Activated T-cell treated with anti-CD3 and anti-CD28 coated beads, Interleukin-2, amount 50 U/mL, for 24 hours (primary cell): ENCODE data around the gene DDX20.
"Not testable (repeated sequence)": the region's sequence is repeated elsewhere in the genome, so short reads cannot be mapped to it uniquely, and the experiment has no call there.

Source experiments
- DNase-seq: peaks from one replicate; pipeline ENCODE4 v3.0.0-alpha.2; 2020
- H3K27ac Mint-ChIP-seq: 2 replicates; pipeline ENCODE4 v1.8.0; 2020; ENCODE audit warnings: mild to moderate bottlenecking, mixed read lengths
- H3K27me3 Mint-ChIP-seq: 2 replicates; pipeline ENCODE4 v1.8.0; 2020; ENCODE audit warnings: mixed read lengths
- H3K36me3 Mint-ChIP-seq: 2 replicates; pipeline ENCODE4 v1.8.0; 2020; ENCODE audit warnings: low read depth, mixed read lengths
- H3K4me1 Mint-ChIP-seq: 2 replicates; pipeline ENCODE4 v1.8.0; 2020; ENCODE audit warnings: low read depth, mixed read lengths
- H3K4me3 Mint-ChIP-seq: 2 replicates; pipeline ENCODE4 v1.8.0; 2020; ENCODE audit warnings: mild to moderate bottlenecking, moderate library complexity, mixed read lengths
- H3K9me3 Mint-ChIP-seq: 2 replicates; pipeline ENCODE4 v1.8.0; 2020; ENCODE audit warnings: mixed read lengths

Gene DDX20

GRCh38 chr1:111738133-111738435 is 17.6 kb upstream of the DDX20 start:
- DNase-seq, result no peak
- H3K27ac Mint-ChIP-seq, result no peak overlapping the region
- H3K4me1 Mint-ChIP-seq, result peaks cover 21% of the 10 kb centered on the region
- H3K36me3 Mint-ChIP-seq, result no peaks in the 10 kb centered on the region
- no peaks in the 10 kb centered on the region for H3K9me3 Mint-ChIP-seq
- H3K4me3 Mint-ChIP-seq, result peak overlapping the region; percentile 82
- H3K27me3 Mint-ChIP-seq, result peaks cover 32% of the 10 kb centered on the region

GRCh38 chr1:111738436-111739193 is 17.1 kb upstream of the DDX20 start:
- peaks cover 32% of the 10 kb centered on the region for H3K27me3 Mint-ChIP-seq
- H3K27ac Mint-ChIP-seq, result peak overlapping the region; percentile 71
- H3K4me1 Mint-ChIP-seq, result peaks cover 21% of the 10 kb centered on the region
- peak overlapping the region; percentile 82 for H3K4me3 Mint-ChIP-seq
- no peak for DNase-seq
- H3K36me3 Mint-ChIP-seq, result no peaks in the 10 kb centered on the region
- no peaks in the 10 kb centered on the region for H3K9me3 Mint-ChIP-seq

GRCh38 chr1:111739194-111739924 is 16.3 kb upstream of the DDX20 start, which contains the start of gene INKA2:
INKA2 (minus strand) TSS chr1:111739395; CDS start chr1:111739242, 153 bp downstream.
- H3K4me1 Mint-ChIP-seq, result peaks cover 21% of the 10 kb centered on the region
- H3K4me3 Mint-ChIP-seq, result peak within 1 kb of the TSS; percentile 82
- peaks cover 32% of the 10 kb centered on the region for H3K27me3 Mint-ChIP-seq
- no peaks in the 10 kb centered on the region for H3K36me3 Mint-ChIP-seq
- peak within 1 kb of the TSS; percentile 71 for H3K27ac Mint-ChIP-seq
- DNase-seq, result peak; percentile 87
- no peaks in the 10 kb centered on the region for H3K9me3 Mint-ChIP-seq

DNA sequence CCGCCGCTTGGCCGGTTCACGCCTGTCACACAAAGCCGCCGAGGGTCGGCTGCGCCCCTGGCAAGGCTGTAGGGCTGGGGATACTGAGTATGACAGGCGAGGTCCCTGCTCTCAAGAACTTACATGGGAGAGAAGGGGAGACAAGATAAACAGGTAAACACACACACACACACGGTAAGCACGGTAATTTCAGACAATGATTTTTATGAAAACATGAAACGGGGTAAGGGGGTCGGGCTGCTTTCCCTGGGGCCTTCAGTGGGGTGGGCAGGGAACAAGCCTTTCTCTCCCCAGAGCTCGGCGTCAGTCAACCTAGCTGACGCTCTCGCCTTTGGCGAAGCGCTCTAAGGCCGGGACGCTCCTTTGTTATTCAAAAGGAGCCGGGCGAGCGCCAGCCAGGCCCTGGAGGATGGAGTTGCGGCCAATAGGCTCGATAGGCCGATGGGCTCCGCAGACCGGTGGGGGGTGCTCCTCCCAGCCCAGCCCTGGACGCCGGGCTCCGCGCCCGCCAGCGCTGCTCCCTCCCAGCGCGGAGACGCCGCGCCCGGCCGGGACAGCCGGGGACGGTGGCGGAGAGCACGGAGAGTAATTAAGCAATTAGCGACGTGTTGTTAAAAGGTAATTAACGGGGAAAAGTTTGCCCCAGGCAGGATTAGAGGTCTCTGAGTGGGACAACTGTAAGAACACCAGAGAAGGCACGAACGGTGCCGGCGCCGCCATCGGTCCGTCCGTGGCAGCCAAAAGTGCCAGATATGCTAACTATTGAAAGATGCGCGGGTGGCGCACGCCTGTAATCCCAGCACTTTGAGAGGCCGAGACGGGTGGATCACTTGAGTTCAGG is 15.6 kb upstream of the DDX20 start:
- Mint-ChIP-seq H3K4me3 (peak overlapping the region; percentile 82), H3K4me1 (peaks cover 21% of the 10 kb centered on the region), H3K36me3 (no peaks in the 10 kb centered on the region), H3K9me3 (no peaks in the 10 kb centered on the region), H3K27me3 (peaks cover 32% of the 10 kb centered on the region), H3K27ac (peak overlapping the region; percentile 71)
- peak; percentile 56 for DNase-seq

DNA sequence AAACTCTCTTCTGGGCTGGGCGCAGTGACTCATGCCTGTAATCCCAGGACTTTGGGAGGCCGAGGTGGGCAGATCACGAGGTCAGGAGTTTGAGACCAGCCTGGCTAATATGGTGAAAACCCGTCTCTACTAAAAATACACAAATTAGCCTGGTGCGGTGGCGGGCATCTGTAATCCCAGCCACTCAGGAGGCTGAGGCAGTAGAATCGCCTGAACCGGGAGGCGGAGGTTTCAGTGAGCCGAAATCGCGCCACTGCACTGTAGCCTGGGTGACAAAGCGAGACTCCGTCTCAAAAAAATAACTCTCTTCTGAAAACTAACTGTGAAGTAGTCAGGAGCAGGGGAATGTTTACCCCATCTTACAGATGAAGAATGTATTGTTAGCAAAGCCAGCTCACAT is 13.4 kb upstream of the DDX20 start:
- not testable (repeated sequence) for H3K4me3 Mint-ChIP-seq, H3K36me3 Mint-ChIP-seq, DNase-seq, H3K9me3 Mint-ChIP-seq, H3K27ac Mint-ChIP-seq
- H3K27me3 Mint-ChIP-seq, result peaks cover 32% of the 10 kb centered on the region
- H3K4me1 Mint-ChIP-seq, result peaks cover 24% of the 10 kb centered on the region

DNA sequence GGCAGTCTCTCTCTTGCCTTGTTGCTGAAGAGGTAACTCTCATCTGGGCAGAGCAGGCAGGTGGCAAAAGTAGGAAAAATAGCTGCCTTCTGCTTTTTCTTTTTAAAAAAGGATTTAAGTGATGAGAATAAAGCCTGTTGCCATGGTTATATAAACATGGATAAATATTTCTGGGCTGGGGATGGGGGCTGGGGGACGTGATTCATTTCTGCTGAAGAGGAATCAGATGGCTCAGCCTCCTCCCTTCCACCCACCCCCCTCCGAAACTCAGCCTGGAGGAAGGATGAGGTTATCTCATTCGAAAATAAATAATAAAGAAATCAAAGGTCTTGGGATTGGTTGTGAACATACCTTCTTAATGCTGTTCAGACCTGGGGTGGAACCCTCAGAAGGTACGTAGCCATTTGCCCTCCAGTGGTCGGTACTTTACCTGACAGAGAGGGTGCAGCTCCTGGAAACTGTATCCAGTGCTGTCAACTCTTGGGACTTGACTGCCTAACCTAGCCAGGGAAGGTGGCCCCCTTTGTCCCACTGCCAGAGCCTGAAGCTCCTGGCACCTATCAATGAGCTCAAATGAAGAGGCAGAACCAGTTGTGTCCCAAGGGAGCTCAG is 12.7 kb upstream of the DDX20 start:
- DNase-seq, result no peak
- H3K4me1 Mint-ChIP-seq, result peaks cover 18% of the 10 kb centered on the region
- no peaks in the 10 kb centered on the region for H3K9me3 Mint-ChIP-seq
- H3K27me3 Mint-ChIP-seq, result peaks cover 32% of the 10 kb centered on the region
- H3K27ac Mint-ChIP-seq, result no peak overlapping the region
- no peak overlapping the region for H3K4me3 Mint-ChIP-seq
- no peaks in the 10 kb centered on the region for H3K36me3 Mint-ChIP-seq

DNA sequence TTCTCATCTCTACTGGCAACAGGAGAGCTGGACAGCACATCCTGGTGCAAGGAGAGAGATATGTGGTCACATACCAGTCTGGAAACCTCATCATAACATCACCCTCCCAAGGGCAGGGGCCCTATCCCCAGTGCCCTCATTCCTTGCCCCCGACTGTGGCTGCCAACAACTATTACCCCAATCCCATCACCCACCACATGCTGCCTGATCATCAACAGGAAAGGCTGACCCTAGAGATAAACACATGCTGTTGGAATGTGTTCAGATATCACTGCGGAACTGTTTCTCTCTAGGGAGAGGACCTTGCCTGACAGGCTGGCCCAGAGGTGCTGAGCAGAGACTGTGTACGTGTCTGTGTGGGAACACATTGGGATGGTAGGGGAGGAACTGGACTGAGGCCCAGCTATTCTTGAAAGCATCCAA is 12.0 kb upstream of the DDX20 start:
- Mint-ChIP-seq H3K9me3 (no peaks in the 10 kb centered on the region), H3K27me3 (peaks cover 31% of the 10 kb centered on the region), H3K4me1 (peaks cover 13% of the 10 kb centered on the region), H3K27ac (no peak overlapping the region), H3K4me3 (no peak overlapping the region), H3K36me3 (no peaks in the 10 kb centered on the region)
- no peak for DNase-seq

DNA sequence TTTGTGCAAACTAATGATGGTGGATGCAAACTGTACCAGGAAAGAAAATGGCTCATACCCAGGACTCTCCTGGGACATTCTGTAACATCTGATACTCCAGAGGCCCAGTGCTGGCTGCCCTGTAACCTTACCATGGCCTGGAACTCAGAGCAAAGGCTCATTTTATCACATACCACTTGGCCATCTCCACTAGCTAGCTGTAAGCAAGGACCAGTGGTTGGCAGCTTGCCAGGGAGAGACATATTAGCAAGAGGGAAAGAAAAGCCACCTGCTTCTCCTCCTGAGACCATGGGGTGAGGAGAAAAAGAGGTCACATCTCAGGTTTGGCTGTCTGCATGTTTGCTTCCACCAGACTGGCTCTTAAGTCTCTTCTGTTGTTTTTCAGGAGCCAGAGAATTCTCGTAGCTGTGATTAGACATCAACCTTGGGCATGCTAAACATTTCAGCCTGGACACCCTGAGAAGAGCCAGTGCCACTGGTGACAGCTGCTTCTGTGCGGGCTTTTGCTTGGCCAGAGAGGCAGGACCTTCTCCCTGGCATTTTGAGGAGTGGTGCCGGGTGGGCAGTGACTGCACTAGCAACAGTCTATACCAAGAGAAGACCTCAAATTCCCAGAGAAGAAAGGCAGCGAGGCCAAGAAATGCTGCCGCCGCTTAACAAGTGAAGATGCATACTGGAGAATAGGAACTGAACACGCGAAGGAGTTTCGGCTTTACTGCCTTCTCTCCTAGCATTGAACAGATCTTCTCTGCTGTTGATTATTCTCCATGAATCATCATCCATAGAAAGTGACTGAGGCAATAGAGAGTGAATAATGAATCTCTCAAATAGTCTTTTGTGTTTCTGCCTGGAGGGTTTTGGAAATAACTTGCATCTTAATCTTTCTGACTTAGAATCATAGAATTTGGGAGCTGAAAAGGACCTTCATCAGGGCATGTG is 9.8 kb upstream of the DDX20 start:
- Mint-ChIP-seq H3K27me3 (peaks cover 17% of the 10 kb centered on the region), H3K36me3 (no peaks in the 10 kb centered on the region), H3K4me1 (peaks cover 4% of the 10 kb centered on the region), H3K4me3 (no peak overlapping the region), H3K9me3 (no peaks in the 10 kb centered on the region), H3K27ac (no peak overlapping the region)
- DNase-seq, result no peak

DNA sequence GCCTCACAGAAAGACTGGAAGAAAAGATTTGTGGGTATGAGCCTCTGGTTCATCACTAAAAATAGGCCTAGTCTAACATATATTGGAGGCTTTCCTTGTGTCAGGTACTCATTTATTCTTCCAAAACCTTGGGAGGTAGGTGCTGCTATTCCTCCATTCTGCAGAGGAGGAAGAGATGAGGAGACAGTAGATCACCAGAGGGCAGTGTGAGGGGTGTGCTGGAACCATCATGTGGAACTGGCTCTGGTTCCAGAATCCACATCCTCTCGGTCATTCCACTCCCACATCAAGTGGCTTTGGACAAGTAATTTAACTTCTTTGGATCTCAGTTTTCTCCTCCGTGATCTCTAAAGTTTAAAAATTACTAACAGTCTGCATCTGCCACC is 9.1 kb upstream of the DDX20 start:
- no peak overlapping the region for H3K27ac Mint-ChIP-seq
- H3K9me3 Mint-ChIP-seq, result no peaks in the 10 kb centered on the region
- no peak for DNase-seq
- peaks cover 11% of the 10 kb centered on the region for H3K27me3 Mint-ChIP-seq
- H3K36me3 Mint-ChIP-seq, result no peaks in the 10 kb centered on the region
- H3K4me3 Mint-ChIP-seq, result no peak overlapping the region
- peaks cover 4% of the 10 kb centered on the region for H3K4me1 Mint-ChIP-seq

- peaks cover 4% of the 10 kb centered on the region for H3K4me1 Mint-ChIP-seq
- H3K27me3 Mint-ChIP-seq, result peaks cover 4% of the 10 kb centered on the region
- DNase-seq, result peak; percentile 49
- no peak overlapping the region for H3K27ac Mint-ChIP-seq
- H3K9me3 Mint-ChIP-seq, result no peaks in the 10 kb centered on the region
- H3K4me3 Mint-ChIP-seq, result no peak overlapping the region
- H3K36me3 Mint-ChIP-seq, result no peaks in the 10 kb centered on the region
Measured at GRCh38 chr1:111747282-111747734, 8.4 kb upstream of the DDX20 start.

GRCh38 chr1:111747947-111748346 is 7.8 kb upstream of the DDX20 start:
- Mint-ChIP-seq H3K27ac (no peak overlapping the region), H3K27me3 (no peaks in the 10 kb centered on the region), H3K4me1 (peaks cover 4% of the 10 kb centered on the region), H3K9me3 (no peaks in the 10 kb centered on the region), H3K4me3 (no peak overlapping the region), H3K36me3 (no peaks in the 10 kb centered on the region)
- no peak for DNase-seq

- Mint-ChIP-seq H3K4me1 (peaks cover 13% of the 10 kb centered on the region), H3K9me3 (no peaks in the 10 kb centered on the region), H3K36me3 (no peaks in the 10 kb centered on the region), H3K4me3 (no peak overlapping the region), H3K27ac (no peak overlapping the region), H3K27me3 (no peaks in the 10 kb centered on the region)
- no peak for DNase-seq
Measured at GRCh38 chr1:111749628-111750027, 6.1 kb upstream of the DDX20 start.

DNA sequence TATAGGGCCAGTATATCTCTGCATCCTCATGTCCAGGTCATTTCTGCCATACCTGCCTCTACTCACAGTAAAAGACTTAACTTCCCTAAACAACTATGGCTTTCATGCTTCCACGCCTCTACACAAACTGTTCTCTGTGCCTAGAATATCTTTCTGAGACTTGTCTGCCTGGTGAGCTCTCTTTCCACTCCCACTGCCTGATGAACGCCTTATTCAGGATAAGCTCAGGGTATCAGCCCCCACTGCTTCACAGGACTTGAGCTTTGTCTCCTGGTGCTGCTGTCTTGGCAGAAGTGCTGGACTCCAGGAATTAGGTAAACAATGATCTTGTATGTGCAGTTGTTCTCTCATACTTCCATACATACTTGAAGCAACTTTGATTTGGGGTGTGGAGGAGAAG is 4.8 kb upstream of the DDX20 start:
- Mint-ChIP-seq H3K36me3 (peaks cover 7% of the 10 kb centered on the region), H3K4me3 (no peak overlapping the region), H3K9me3 (no peaks in the 10 kb centered on the region), H3K27ac (no peak overlapping the region), H3K27me3 (no peaks in the 10 kb centered on the region), H3K4me1 (peaks cover 18% of the 10 kb centered on the region)
- no peak for DNase-seq
